Endothelial cell of umbilical vein (primary cell): ENCODE measurements around the gene MYH9. TPM values are rescaled to one million over a fixed set of nuclear protein-coding genes. Genes with fewer than 3 reads are reported as not detected.

Experiments used
- BruUV-seq: library from RNA; stranded (reverse); fragments of 400-500 nt; replicated peaks from 2 replicates; lab custom pipeline; 2021; lab: Mats Ljungman, UMichigan
- CTCF ChIA-PET: fragments of 300-600, 350-600 bp; sonication (Branson Sonifier 250); formaldehyde crosslinking; loops from one replicate; lab custom pipeline; 2021; ENCODE audit warnings: antibody characterized with exemption, inconsistent platforms; lab: Charles Lee
- POLR2A ChIA-PET: fragments of 300-600, 350-600 bp; sonication (Branson Sonifier 250); formaldehyde crosslinking; loops from one replicate; lab custom pipeline; 2021; ENCODE audit warnings: antibody characterized with exemption, inconsistent platforms; lab: Charles Lee
- DNase-seq: peaks from one replicate; pipeline ENCODE4 v3.0.0-alpha.2; 2011; ENCODE audit warnings: low read depth, low spot score
- FAIRE-seq: peaks from 2 replicates; lab custom pipeline; 2011; peaks lifted over from hg19 to GRCh38; lab: Jason Lieb, UNC
- H2AFZ ChIP-seq: 2 replicates; pipeline ENCODE4 v1.6.0; 2012; ENCODE audit warnings: low read depth, low read length, control low read depth, inconsistent platforms
- H3K27ac ChIP-seq: 2 replicates; pipeline ENCODE4 v1.5.1; 2011; ENCODE audit warnings: low read depth, mild to moderate bottlenecking, control low read depth, low read length, moderate library complexity; ENCODE audit not compliant: insufficient read depth
- H3K27me3 ChIP-seq, 2 experiments: 2 replicates each; pipeline versions ENCODE4 v1.6.0 to v1.6.1; 2011; ENCODE audit warnings: low read length in 2 of 2, mixed read lengths in 1 of 2; ENCODE audit not compliant: control insufficient read depth in 2 of 2, insufficient read depth in 2 of 2
- H3K36me3 ChIP-seq, 2 experiments: 2 replicates in 1 of 2; 3 replicates in 1 of 2; pipeline ENCODE4 v1.5.1; 2011; ENCODE audit warnings: low read length in 2 of 2, mild to moderate bottlenecking in 1 of 2, moderate library complexity in 1 of 2; ENCODE audit not compliant: control insufficient read depth in 2 of 2, insufficient read depth in 2 of 2; ENCODE audit errors: extremely low read depth in 1 of 2
- H3K4me1 ChIP-seq: 3 replicates; pipeline ENCODE4 v1.5.1; 2011; ENCODE audit warnings: mild to moderate bottlenecking, low read length; ENCODE audit not compliant: control insufficient read depth, insufficient read depth; ENCODE audit errors: extremely low read depth
- H3K4me2 ChIP-seq: 2 replicates; pipeline ENCODE4 v1.6.1; 2011; ENCODE audit warnings: low read length, control low read depth, mixed read lengths; ENCODE audit not compliant: insufficient read depth
- H3K4me3 ChIP-seq, 3 experiments: fragments of 200-600 bp in 1 of 3; sonication (generic), shearing (Covaris generic) in 1 of 3; replicated peaks in 1 of 3; 2 replicates each; pipeline ENCODE4 v1.5.1; 2011 to 2016; ENCODE audit warnings: control low read depth in 3 of 3, low read length in 3 of 3, mild to moderate bottlenecking in 2 of 3, inconsistent platforms in 1 of 3, low read depth in 1 of 3, moderate library complexity in 1 of 3; ENCODE audit not compliant: insufficient read depth in 1 of 3
- H3K79me2 ChIP-seq: 2 replicates; pipeline ENCODE4 v1.6.0; 2012; ENCODE audit warnings: low read length, inconsistent platforms; ENCODE audit not compliant: control insufficient read depth, insufficient read depth
- H3K9ac ChIP-seq: replicated peaks from 2 replicates; pipeline ENCODE3; 2011; ENCODE audit warnings: low read length, control low read depth; ENCODE audit not compliant: insufficient read depth; ENCODE audit errors: extremely low read depth
- H3K9me1 ChIP-seq: replicated peaks from 3 replicates; pipeline ENCODE4 v1.6.0; 2011; ENCODE audit warnings: mild to moderate bottlenecking, low read length; ENCODE audit not compliant: control insufficient read depth, insufficient read depth; ENCODE audit errors: extremely low read depth
- H3K9me3 ChIP-seq: replicated peaks from 2 replicates; pipeline ENCODE4 v1.5.1; 2012; ENCODE audit warnings: low read length, inconsistent platforms; ENCODE audit not compliant: control insufficient read depth, insufficient read depth
- H4K20me1 ChIP-seq: replicated peaks from 2 replicates; pipeline ENCODE3; 2011; ENCODE audit warnings: mild to moderate bottlenecking, low read length; ENCODE audit not compliant: control insufficient read depth, insufficient read depth; ENCODE audit errors: extremely low read depth
- EZH2 ChIP-seq: IDR thresholded peaks from 2 replicates; pipeline ENCODE4 v1.6.1; 2012; ENCODE audit warnings: borderline replicate concordance, low read depth, mild to moderate bottlenecking, moderate library complexity, low read length, inconsistent platforms; ENCODE audit not compliant: severe bottlenecking
- FOS ChIP-seq: IDR thresholded peaks from 2 replicates; pipeline ENCODE4 v1.6.1; 2011; ENCODE audit warnings: mild to moderate bottlenecking, low read length, moderate library complexity, borderline replicate concordance; ENCODE audit not compliant: insufficient read depth
- MAX ChIP-seq: IDR thresholded peaks from 2 replicates; pipeline ENCODE4 v1.6.1; 2011; ENCODE audit not compliant: insufficient read depth, insufficient read length
- MYC ChIP-seq: IDR thresholded peaks from one replicate; pipeline ENCODE4 v1.6.1; 2011; ENCODE audit warnings: mild to moderate bottlenecking, low read depth, low read length
- dilution Hi-C: fragments of 300-500 bp; cut with MboI; formaldehyde crosslinking; loops from one replicate; pipeline ENCODE4 v1.15.0; 2019; ENCODE audit warnings: low sequenced_read_pairs; ENCODE audit not compliant: extremely low pct_ligation_motif_present
- intact Hi-C: fragments of 100-400 bp; cut with micrococcal nuclease; formaldehyde crosslinking; loops from one replicate; pipeline ENCODE4 v1.10.0; 2022
- polyA plus RNA-seq, 4 experiments: library from polyadenylated mRNA; depleted of rRNA in 3 of 4; stranded (reverse) in 3 of 4; unstranded in 1 of 4; fragments of >200 nt; gene quantifications; 2 replicates each; pipeline versions ENCODE4 v1.2.1 to v1.2.3, GENCODE V29; 2011 to 2012; ENCODE audit warnings: missing spikeins in 1 of 4
- total RNA-seq: library from RNA; stranded (reverse); gene quantifications from 2 replicates; pipeline ENCODE4 v1.2.3, GENCODE V29; 2021
- TF ChIP-seq, protein P1 (sequence below), 2 donors: IDR thresholded peaks; 1 replicate in 1 of 2; 2 replicates in 1 of 2; pipeline ENCODE4 v1.5.1; 2011; ENCODE audit warnings: low read length in 2 of 2, mild to moderate bottlenecking in 2 of 2, moderate library complexity in 2 of 2, control low read depth in 1 of 2, inconsistent platforms in 1 of 2, low read depth in 1 of 2; ENCODE audit not compliant: insufficient read depth in 1 of 2; ENCODE audit errors: extremely low read depth in 1 of 2

Gene MYH9
- total and polyA plus RNA-seq, 2 donors (not counting 3 experiments of a cell fraction or from before 2014, with no cell fraction given), result 188 to 1,413 TPM

DNA sequence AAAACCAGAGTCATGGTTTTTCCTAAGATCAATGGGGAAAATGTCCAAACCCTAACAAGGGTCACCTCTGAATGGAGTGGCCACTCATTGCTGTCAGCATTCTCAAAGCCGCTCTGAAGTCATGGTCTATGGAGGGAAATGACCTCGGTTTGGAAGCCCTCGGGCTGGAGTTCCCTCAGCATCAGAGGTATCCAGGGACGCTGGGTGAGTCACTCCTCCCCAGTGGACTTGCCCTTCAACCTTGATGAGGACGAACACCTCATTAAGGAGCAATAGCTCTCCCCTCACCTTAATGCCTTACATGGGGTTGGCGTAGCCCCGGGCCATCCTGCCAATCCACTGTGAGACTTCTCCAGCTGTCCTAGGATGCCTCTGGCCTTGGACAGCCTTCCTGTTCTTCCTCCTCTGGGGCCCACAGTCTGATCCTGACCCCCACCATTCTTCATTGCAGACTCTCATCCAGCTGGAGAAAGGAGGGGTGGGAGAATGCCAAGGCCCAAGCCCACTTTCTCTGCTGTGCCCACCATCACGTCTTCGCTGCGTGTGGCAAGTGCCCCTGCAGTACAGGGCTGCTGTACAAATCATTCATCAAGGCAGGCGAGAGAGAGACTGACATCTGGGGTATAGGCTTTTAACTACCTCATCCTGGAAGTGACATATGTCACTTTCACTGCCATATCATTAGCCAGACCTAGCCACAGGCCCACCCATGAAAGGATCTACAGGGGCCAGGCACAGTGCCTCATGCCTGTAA lies 25.4 kb upstream of the MYH9 start:
- DNase-seq (no peak), FAIRE-seq (peak; percentile 44)
- Histone ChIP-seq H4K20me1 (no peaks in the 10 kb centered on the region), H3K27ac (no peak overlapping the region), H3K9ac (no peak overlapping the region), H3K4me1 (peaks cover 5% of the 10 kb centered on the region), H3K36me3 (no peaks in the 10 kb centered on the region), H3K4me2 (no peak overlapping the region), H3K79me2 (no peaks in the 10 kb centered on the region), H3K9me1 (no peaks in the 10 kb centered on the region), H3K27me3 (no peaks in the 10 kb centered on the region), H2AFZ (no peak overlapping the region), H3K9me3 (no peaks in the 10 kb centered on the region), H3K4me3 (no peak overlapping the region)
- POLR2A ChIA-PET, result no interaction called here
- dilution Hi-C loops, result no loop called here
- BruUV-seq, result no TSS peak
- CTCF ChIA-PET, result interaction anchor here (1.6 kb wide), 1 partner anchor 13 kb away, joined by 4 read pairs; no protein-coding TSS in a partner anchor
- TF ChIP-seq FOS (no peak), MAX (no peak), MYC (no peak), EZH2 (no peak)
- TF ChIP-seq, protein P1, sequence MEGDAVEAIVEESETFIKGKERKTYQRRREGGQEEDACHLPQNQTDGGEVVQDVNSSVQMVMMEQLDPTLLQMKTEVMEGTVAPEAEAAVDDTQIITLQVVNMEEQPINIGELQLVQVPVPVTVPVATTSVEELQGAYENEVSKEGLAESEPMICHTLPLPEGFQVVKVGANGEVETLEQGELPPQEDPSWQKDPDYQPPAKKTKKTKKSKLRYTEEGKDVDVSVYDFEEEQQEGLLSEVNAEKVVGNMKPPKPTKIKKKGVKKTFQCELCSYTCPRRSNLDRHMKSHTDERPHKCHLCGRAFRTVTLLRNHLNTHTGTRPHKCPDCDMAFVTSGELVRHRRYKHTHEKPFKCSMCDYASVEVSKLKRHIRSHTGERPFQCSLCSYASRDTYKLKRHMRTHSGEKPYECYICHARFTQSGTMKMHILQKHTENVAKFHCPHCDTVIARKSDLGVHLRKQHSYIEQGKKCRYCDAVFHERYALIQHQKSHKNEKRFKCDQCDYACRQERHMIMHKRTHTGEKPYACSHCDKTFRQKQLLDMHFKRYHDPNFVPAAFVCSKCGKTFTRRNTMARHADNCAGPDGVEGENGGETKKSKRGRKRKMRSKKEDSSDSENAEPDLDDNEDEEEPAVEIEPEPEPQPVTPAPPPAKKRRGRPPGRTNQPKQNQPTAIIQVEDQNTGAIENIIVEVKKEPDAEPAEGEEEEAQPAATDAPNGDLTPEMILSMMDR (IDR thresholded peaks at IDR 0.05; ENCODE audit: extremely low read depth in 1 of 2, insufficient read depth in 1 of 2, low read depth in 1 of 2, low read length in 2 of 2), result no peak
- intact Hi-C loops, result no loop called here
